ENCODE measurements around the gene FGF12.

FGF12 gene

DNA sequence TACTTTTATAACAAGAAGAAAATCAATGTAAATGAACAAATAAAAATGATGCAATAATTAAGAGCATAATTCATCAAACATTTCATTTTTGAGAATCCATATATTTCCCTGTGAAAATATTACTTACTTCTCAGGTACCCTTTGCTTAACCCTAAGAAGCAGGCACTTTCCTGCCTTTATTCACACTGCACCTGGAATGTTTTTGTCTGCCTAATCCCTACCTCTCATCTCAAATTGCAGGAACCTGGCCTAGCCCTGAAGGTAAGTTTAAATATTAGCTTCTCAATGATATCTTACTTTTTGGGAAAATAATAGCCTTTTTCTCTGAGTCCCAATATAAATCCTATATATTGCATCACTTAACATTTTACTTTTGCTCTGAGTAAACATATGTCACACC lies 559.1 kb downstream of the FGF12 start:
- H3K36me3 ChIP-seq (ENCODE audit: insufficient read depth, low read length): no peaks in the 10 kb centered on the region
- H3K27me3 ChIP-seq (ENCODE audit: insufficient read depth, low read length): no peaks in the 10 kb centered on the region
- H3K9me2 ChIP-seq (ENCODE audit: low read depth, low read length): no peaks in the 10 kb centered on the region
- H3F3A ChIP-seq (ENCODE audit: insufficient read depth, low read length): no peaks in the 10 kb centered on the region
- H3K27ac ChIP-seq (ENCODE audit: low read depth, low read length, poor library complexity, severe bottlenecking): no peak overlapping the region
- no peaks in the 10 kb centered on the region for H3K79me2 ChIP-seq (ENCODE audit: insufficient read depth, low read length)
- no peak for TF ChIP-seq EZH2 (IDR thresholded peaks at IDR 0.05; ENCODE audit: borderline replicate concordance, low read length)
- TF ChIP-seq, protein P1, sequence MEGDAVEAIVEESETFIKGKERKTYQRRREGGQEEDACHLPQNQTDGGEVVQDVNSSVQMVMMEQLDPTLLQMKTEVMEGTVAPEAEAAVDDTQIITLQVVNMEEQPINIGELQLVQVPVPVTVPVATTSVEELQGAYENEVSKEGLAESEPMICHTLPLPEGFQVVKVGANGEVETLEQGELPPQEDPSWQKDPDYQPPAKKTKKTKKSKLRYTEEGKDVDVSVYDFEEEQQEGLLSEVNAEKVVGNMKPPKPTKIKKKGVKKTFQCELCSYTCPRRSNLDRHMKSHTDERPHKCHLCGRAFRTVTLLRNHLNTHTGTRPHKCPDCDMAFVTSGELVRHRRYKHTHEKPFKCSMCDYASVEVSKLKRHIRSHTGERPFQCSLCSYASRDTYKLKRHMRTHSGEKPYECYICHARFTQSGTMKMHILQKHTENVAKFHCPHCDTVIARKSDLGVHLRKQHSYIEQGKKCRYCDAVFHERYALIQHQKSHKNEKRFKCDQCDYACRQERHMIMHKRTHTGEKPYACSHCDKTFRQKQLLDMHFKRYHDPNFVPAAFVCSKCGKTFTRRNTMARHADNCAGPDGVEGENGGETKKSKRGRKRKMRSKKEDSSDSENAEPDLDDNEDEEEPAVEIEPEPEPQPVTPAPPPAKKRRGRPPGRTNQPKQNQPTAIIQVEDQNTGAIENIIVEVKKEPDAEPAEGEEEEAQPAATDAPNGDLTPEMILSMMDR (IDR thresholded peaks at IDR 0.05; ENCODE audit: low read length): no peak
- H4K20me1 ChIP-seq (ENCODE audit: insufficient read depth, low read length): no peaks in the 10 kb centered on the region
- no peak overlapping the region for H3K4me2 ChIP-seq (ENCODE audit: low read length)
- no peaks in the 10 kb centered on the region for H3K4me1 ChIP-seq (ENCODE audit: insufficient read depth, low read length, severe bottlenecking)
- no peak overlapping the region for H2AFZ ChIP-seq (ENCODE audit: low read length)
- no peak overlapping the region for H3K9ac ChIP-seq (ENCODE audit: low read length)
- no peaks in the 10 kb centered on the region for H3K9me3 ChIP-seq (ENCODE audit: low read length)
- no peak overlapping the region for H3K4me3 ChIP-seq (ENCODE audit: low read depth, low read length, poor library complexity, severe bottlenecking)

DNA sequence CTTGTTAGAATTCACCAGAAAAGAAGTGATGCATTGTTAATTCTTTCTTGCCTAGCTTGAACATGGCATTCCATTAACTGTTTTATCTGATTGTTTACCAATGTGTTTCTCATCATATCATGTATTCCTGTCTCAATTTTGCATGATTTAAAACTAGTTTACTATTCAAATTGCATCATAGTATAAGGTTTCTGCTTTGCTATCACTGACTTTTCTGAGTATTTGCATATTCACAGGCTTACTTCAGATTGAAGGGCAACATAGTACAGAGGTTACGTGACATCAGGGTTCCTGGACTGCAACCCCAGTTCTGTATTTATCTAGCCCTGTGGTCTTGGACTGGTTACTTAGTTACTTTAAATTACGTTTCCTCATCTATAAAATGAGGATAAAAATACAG lies 561.8 kb downstream of the FGF12 start:
- Histone ChIP-seq H3K27me3 (ENCODE audit: insufficient read depth, low read length) (no peaks in the 10 kb centered on the region), H4K20me1 (ENCODE audit: insufficient read depth, low read length) (no peaks in the 10 kb centered on the region), H3K4me2 (ENCODE audit: low read length) (no peak overlapping the region), H3K9me2 (ENCODE audit: low read depth, low read length) (no peaks in the 10 kb centered on the region), H3K9me3 (ENCODE audit: low read length) (no peaks in the 10 kb centered on the region), H3K27ac (ENCODE audit: low read depth, low read length, poor library complexity, severe bottlenecking) (no peak overlapping the region), H3K36me3 (ENCODE audit: insufficient read depth, low read length) (no peaks in the 10 kb centered on the region), H3K4me1 (ENCODE audit: insufficient read depth, low read length, severe bottlenecking) (no peaks in the 10 kb centered on the region), H3K4me3 (ENCODE audit: low read depth, low read length, poor library complexity, severe bottlenecking) (no peak overlapping the region), H2AFZ (ENCODE audit: low read length) (no peak overlapping the region), H3K9ac (ENCODE audit: low read length) (no peak overlapping the region), H3K79me2 (ENCODE audit: insufficient read depth, low read length) (no peaks in the 10 kb centered on the region), H3F3A (ENCODE audit: insufficient read depth, low read length) (no peaks in the 10 kb centered on the region)
- TF ChIP-seq EZH2 (IDR thresholded peaks at IDR 0.05; ENCODE audit: borderline replicate concordance, low read length): no peak
- TF ChIP-seq, protein P1 (IDR thresholded peaks at IDR 0.05; ENCODE audit: low read length): no peak

DNA sequence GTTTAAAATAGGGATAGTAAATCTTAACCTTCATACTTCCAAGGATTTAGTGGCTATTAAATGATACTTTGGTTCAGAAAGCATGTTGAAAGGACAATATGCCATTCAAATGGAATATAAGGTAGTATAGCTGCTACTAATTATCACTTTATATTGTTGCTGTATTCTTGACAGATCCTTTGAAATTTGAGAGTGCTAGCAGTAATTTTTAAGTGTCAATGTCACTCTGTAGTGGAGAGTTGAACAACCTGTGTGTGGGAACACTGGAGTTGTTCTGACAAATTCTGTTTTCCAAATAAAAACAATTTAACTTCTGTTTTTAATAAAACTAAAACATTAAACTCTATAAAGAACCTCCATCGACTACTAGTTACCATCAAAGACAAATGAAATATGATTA lies 565.7 kb downstream of the FGF12 start:
- no peaks in the 10 kb centered on the region for H3K4me1 ChIP-seq (ENCODE audit: insufficient read depth, low read length, severe bottlenecking)
- no peak overlapping the region for H3K4me2 ChIP-seq (ENCODE audit: low read length)
- no peaks in the 10 kb centered on the region for H3K9me3 ChIP-seq (ENCODE audit: low read length)
- H3K9ac ChIP-seq (ENCODE audit: low read length): no peak overlapping the region
- no peak overlapping the region for H2AFZ ChIP-seq (ENCODE audit: low read length)
- no peaks in the 10 kb centered on the region for H3K9me2 ChIP-seq (ENCODE audit: low read depth, low read length)
- H4K20me1 ChIP-seq (ENCODE audit: insufficient read depth, low read length): no peaks in the 10 kb centered on the region
- H3K4me3 ChIP-seq (ENCODE audit: low read depth, low read length, poor library complexity, severe bottlenecking): no peak overlapping the region
- H3K27ac ChIP-seq (ENCODE audit: low read depth, low read length, poor library complexity, severe bottlenecking): no peak overlapping the region
- TF ChIP-seq, protein P1 (IDR thresholded peaks at IDR 0.05; ENCODE audit: low read length): no peak
- no peak for TF ChIP-seq EZH2 (IDR thresholded peaks at IDR 0.05; ENCODE audit: borderline replicate concordance, low read length)
- H3F3A ChIP-seq (ENCODE audit: insufficient read depth, low read length): no peaks in the 10 kb centered on the region
- H3K79me2 ChIP-seq (ENCODE audit: insufficient read depth, low read length): no peaks in the 10 kb centered on the region
- no peaks in the 10 kb centered on the region for H3K27me3 ChIP-seq (ENCODE audit: insufficient read depth, low read length)
- H3K36me3 ChIP-seq (ENCODE audit: insufficient read depth, low read length): no peaks in the 10 kb centered on the region
